OCI-LY7 (cell line): ENCODE data around the gene CNIH1. TPM values are rescaled to one million over a fixed set of nuclear protein-coding genes. Genes with fewer than 3 reads are reported as not detected.
"Not testable (repeated sequence)": the region's sequence is repeated elsewhere in the genome, so short reads cannot be mapped to it uniquely, and the experiment has no call there.

Source experiments
- BruUV-seq: library from RNA; stranded (reverse); fragments of 400-500 nt; replicated peaks from 2 replicates; lab custom pipeline; 2021; lab: Mats Ljungman, UMichigan
- CTCF ChIA-PET: fragments of 300-600 bp; sonication (Branson Sonifier 250); formaldehyde crosslinking; loops from one replicate; lab custom pipeline; 2022; ENCODE audit warnings: antibody characterized with exemption; ENCODE audit not compliant: unreplicated experiment; lab: Charles Lee
- POLR2A ChIA-PET: fragments of 300-600 bp; sonication (Branson Sonifier 250); formaldehyde crosslinking; loops from one replicate; lab custom pipeline; 2022; ENCODE audit warnings: antibody characterized with exemption; lab: Charles Lee
- DNase-seq: peaks from one replicate; pipeline ENCODE4 v3.0.0-alpha.2; 2015; ENCODE audit warnings: low spot score
- H2AFZ ChIP-seq: fragments of 200-600 bp; sonication (generic), shearing (Covaris generic); 2 replicates; pipeline ENCODE4 v1.6.1; 2014; ENCODE audit warnings: mild to moderate bottlenecking, antibody characterized with exemption, low read length, moderate library complexity
- H3K27ac ChIP-seq: fragments of 200-600 bp; sonication (generic); 2 replicates; pipeline ENCODE4 v1.5.1; 2014; ENCODE audit warnings: mixed run types, low read depth, mild to moderate bottlenecking, moderate library complexity, low read length, inconsistent platforms; ENCODE audit not compliant: poor library complexity, severe bottlenecking
- H3K36me3 ChIP-seq: fragments of 200-600 bp; sonication (generic); 2 replicates; pipeline ENCODE4 v1.6.1; 2014; ENCODE audit warnings: mild to moderate bottlenecking, antibody characterized with exemption, low read length, moderate library complexity, mixed read lengths; ENCODE audit not compliant: insufficient read depth
- H3K4me1 ChIP-seq: fragments of 200-600 bp; sonication (generic); 2 replicates; pipeline ENCODE4 v1.5.1; 2014; ENCODE audit warnings: mild to moderate bottlenecking, low read length; ENCODE audit not compliant: insufficient read depth, poor library complexity, severe bottlenecking
- H3K4me2 ChIP-seq: fragments of 200-600 bp; sonication (generic); 2 replicates; pipeline ENCODE4 v1.6.1; 2014; ENCODE audit warnings: mild to moderate bottlenecking, low read length
- H3K4me3 ChIP-seq: fragments of 200-600 bp; sonication (generic); 2 replicates; pipeline ENCODE4 v1.5.1; 2014; ENCODE audit warnings: mild to moderate bottlenecking, low read depth, low read length; ENCODE audit not compliant: poor library complexity, severe bottlenecking
- H3K79me2 ChIP-seq: fragments of 200-600 bp; sonication (generic); 2 replicates; pipeline ENCODE4 v1.6.1; 2016; ENCODE audit warnings: low read depth, mild to moderate bottlenecking, low read length, moderate library complexity, mixed read lengths; ENCODE audit not compliant: insufficient read depth
- H3K9me2 ChIP-seq: fragments of 200-600 bp; sonication (generic); 2 replicates; pipeline ENCODE4 v1.6.1; 2016; ENCODE audit warnings: mild to moderate bottlenecking, low read length, mixed read lengths; ENCODE audit not compliant: insufficient read depth
- H3K9me3 ChIP-seq: fragments of 200-600 bp; sonication (generic); 2 replicates; pipeline ENCODE4 v1.6.1; 2014; ENCODE audit warnings: mild to moderate bottlenecking, mixed run types, low read length, mixed read lengths
- H4K20me1 ChIP-seq: fragments of 200-600 bp; sonication (generic); 2 replicates; pipeline ENCODE4 v1.6.1; 2014; ENCODE audit warnings: mild to moderate bottlenecking, antibody characterized with exemption, low read length, moderate library complexity, mixed read lengths; ENCODE audit not compliant: insufficient read depth
- CTCF ChIP-seq: fragments of 200-600 bp; sonication (generic); conservative IDR thresholded peaks from 2 replicates; pipeline ENCODE4 v1.5.1; 2014; ENCODE audit warnings: mild to moderate bottlenecking, antibody characterized with exemption, low read length, moderate library complexity, mixed read lengths
- EZH2phosphoT487 ChIP-seq: fragments of 200-600 bp; sonication (generic); IDR thresholded peaks from 2 replicates; pipeline ENCODE4 v1.6.1; 2018; ENCODE audit warnings: low read depth, borderline replicate concordance, mild to moderate bottlenecking, mixed run types, antibody characterized with exemption, low read length, moderate library complexity, mixed read lengths
- intact Hi-C: fragments of 100-400 bp; cut with micrococcal nuclease; formaldehyde crosslinking; loops from one replicate; pipeline ENCODE4 v1.10.0; 2022; ENCODE audit not compliant: unreplicated experiment
- total RNA-seq, 2 experiments: library from RNA; depleted of rRNA in 1 of 2; stranded (reverse); fragments of >200 nt in 1 of 2; shearing (Covaris generic) in 1 of 2; gene quantifications; 2 replicates each; pipeline ENCODE4 v1.2.3, GENCODE V29; 2014 to 2022

The CNIH1 gene
- total RNA-seq, 2 experiments from 2014 or later: 29.7 to 96.6 TPM

GRCh38 chr14:54462048-54462447 lies 20.9 kb upstream of the CNIH1 start:
- Histone ChIP-seq H4K20me1 (no peaks in the 10 kb centered on the region), H3K9me3 (peaks cover 8% of the 10 kb centered on the region; the same call in 1 of the 2 replicates), H2AFZ (no peak overlapping the region), H3K79me2 (no peaks in the 10 kb centered on the region), H3K4me3 (no peak overlapping the region), H3K4me2 (no peak overlapping the region), H3K36me3 (no peaks in the 10 kb centered on the region), H3K9me2 (no peaks in the 10 kb centered on the region), H3K4me1 (no peaks in the 10 kb centered on the region), H3K27ac (no peak overlapping the region)
- TF ChIP-seq EZH2phosphoT487 (no peak), CTCF (no peak)
- CTCF ChIA-PET: no interaction called here
- intact Hi-C loops: no loop called here
- POLR2A ChIA-PET: interaction anchor here (1.0 to 1.5 kb wide), 3 partner anchors 12 to 23 kb away, joined by 3 to 5 read pairs (median 4); no protein-coding TSS in a partner anchor
- no peak for DNase-seq
- no TSS peak for BruUV-seq

GRCh38 chr14:54459106-54459505 lies 17.9 kb upstream of the CNIH1 start:
- H3K9me3 ChIP-seq: peaks cover 8% of the 10 kb centered on the region; the same call in 1 of the 2 replicates
- H4K20me1 ChIP-seq: no peaks in the 10 kb centered on the region
- H3K79me2 ChIP-seq: no peaks in the 10 kb centered on the region
- no peak for DNase-seq
- ChIA-PET POLR2A (no interaction called here), CTCF (no interaction called here)
- no peaks in the 10 kb centered on the region for H3K4me1 ChIP-seq
- no peaks in the 10 kb centered on the region for H3K9me2 ChIP-seq
- TF ChIP-seq EZH2phosphoT487 (no peak), CTCF (no peak)
- intact Hi-C loops: no loop called here
- no peak overlapping the region for H3K4me3 ChIP-seq
- no TSS peak for BruUV-seq
- H3K36me3 ChIP-seq: no peaks in the 10 kb centered on the region
- H2AFZ ChIP-seq: no peak overlapping the region
- H3K27ac ChIP-seq: no peak overlapping the region
- no peak overlapping the region for H3K4me2 ChIP-seq

- H3K4me1 ChIP-seq, H4K20me1 ChIP-seq, H3K27ac ChIP-seq, H3K4me2 ChIP-seq, DNase-seq, H3K9me3 ChIP-seq, H2AFZ ChIP-seq, H3K36me3 ChIP-seq, H3K9me2 ChIP-seq, CTCF ChIA-PET, POLR2A ChIA-PET, BruUV-seq, intact Hi-C loops, H3K79me2 ChIP-seq, H3K4me3 ChIP-seq: not testable (repeated sequence)
These were observed 17.4 kb upstream of the CNIH1 start for GRCh38 chr14:54458536-54458935.
